Liver (tissue), 9 donors: ENCODE results near the gene MS4A7. TPM values are rescaled to one million over a fixed set of nuclear protein-coding genes. Genes with fewer than 3 reads are reported as not detected.

Experiments used
- DNase-seq: peaks from one replicate; pipeline ENCODE4 v3.0.0-alpha.2; 2017; ENCODE audit warnings: low spot score
- H3K27ac ChIP-seq, 2 donors: one replicate each; pipeline ENCODE4 v1.7.0; 2013; ENCODE audit warnings: inconsistent platforms in 2 of 2, low read length in 2 of 2, control low read depth in 1 of 2, low read depth in 1 of 2, mild to moderate bottlenecking in 1 of 2
- H3K27me3 ChIP-seq, 4 donors: one replicate each; pipeline versions ENCODE4 v1.6.1 to v1.7.0; 2013; ENCODE audit warnings: low read length in 3 of 4, inconsistent platforms in 1 of 4, mild to moderate bottlenecking in 1 of 4, moderate library complexity in 1 of 4; ENCODE audit not compliant: control insufficient read depth in 4 of 4, insufficient read depth in 4 of 4
- H3K36me3 ChIP-seq, 4 donors: one replicate each; pipeline versions ENCODE4 v1.6.1 to v1.7.0; 2013; ENCODE audit warnings: low read length in 3 of 4, mild to moderate bottlenecking in 3 of 4, low read depth in 1 of 4, moderate library complexity in 1 of 4; ENCODE audit not compliant: control insufficient read depth in 4 of 4, insufficient read depth in 3 of 4
- H3K4me1 ChIP-seq, 4 donors: one replicate each; pipeline versions ENCODE4 v1.6.1 to v1.7.0; 2013; ENCODE audit warnings: low read length in 3 of 4, mild to moderate bottlenecking in 3 of 4, moderate library complexity in 1 of 4; ENCODE audit not compliant: control insufficient read depth in 4 of 4, insufficient read depth in 4 of 4
- H3K4me3 ChIP-seq, 3 donors: one replicate each; pipeline versions ENCODE4 v1.6.1 to v1.7.0; 2013; ENCODE audit warnings: low read length in 3 of 3, control low read depth in 1 of 3, low read depth in 1 of 3, mild to moderate bottlenecking in 1 of 3
- H3K9ac ChIP-seq, 2 donors: one replicate each; pipeline ENCODE4 v1.7.0; 2013; ENCODE audit warnings: low read length in 2 of 2, mild to moderate bottlenecking in 2 of 2, moderate library complexity in 2 of 2, control low read depth in 1 of 2, low read depth in 1 of 2
- H3K9me3 ChIP-seq, 4 donors: one replicate each; pipeline versions ENCODE4 v1.6.1 to v1.7.0; 2013; ENCODE audit warnings: low read length in 3 of 4; ENCODE audit not compliant: control insufficient read depth in 4 of 4
- EGR1 ChIP-seq, 2 donors: IDR thresholded peaks; 2 replicates each; pipeline ENCODE4 v1.6.1; 2016 to 2018; ENCODE audit warnings: antibody characterized with exemption in 2 of 2, low read depth in 2 of 2
- FOXA1 ChIP-seq: IDR thresholded peaks from 2 replicates; pipeline ENCODE4 v1.6.1; 2016; ENCODE audit warnings: antibody characterized with exemption
- FOXA2 ChIP-seq: IDR thresholded peaks from 2 replicates; pipeline ENCODE4 v1.6.1; 2016; ENCODE audit warnings: antibody characterized with exemption
- GABPA ChIP-seq, 2 donors: IDR thresholded peaks in 1 of 2; conservative IDR thresholded peaks in 1 of 2; 2 replicates each; pipeline ENCODE4 v1.6.1; 2016; ENCODE audit warnings: antibody characterized with exemption in 2 of 2, mild to moderate bottlenecking in 1 of 2, moderate library complexity in 1 of 2
- HNF4A ChIP-seq, 2 donors: conservative IDR thresholded peaks; 2 replicates each; pipeline ENCODE4 v1.6.1; 2016; ENCODE audit warnings: antibody characterized with exemption in 2 of 2, mild to moderate bottlenecking in 2 of 2
- HNF4G ChIP-seq: IDR thresholded peaks from 2 replicates; pipeline ENCODE4 v1.6.1; 2016; ENCODE audit warnings: antibody characterized with exemption
- JUND ChIP-seq, 2 donors: IDR thresholded peaks; 2 replicates each; pipeline ENCODE4 v1.6.1; 2016; ENCODE audit warnings: antibody characterized with exemption in 2 of 2
- NR2F2 ChIP-seq: IDR thresholded peaks from 2 replicates; pipeline ENCODE4 v1.6.1; 2016; ENCODE audit warnings: antibody characterized with exemption
- RAD21 ChIP-seq, 2 donors: IDR thresholded peaks; 2 replicates each; pipeline ENCODE4 v1.6.1; 2016; ENCODE audit warnings: antibody characterized with exemption in 2 of 2, mild to moderate bottlenecking in 2 of 2
- RXRA ChIP-seq, 2 donors: IDR thresholded peaks; 2 replicates each; pipeline ENCODE4 v1.6.1; 2017 to 2018; ENCODE audit warnings: antibody characterized with exemption in 2 of 2, mild to moderate bottlenecking in 1 of 2
- SP1 ChIP-seq: IDR thresholded peaks from 2 replicates; pipeline ENCODE4 v1.6.1; 2018; ENCODE audit warnings: antibody characterized with exemption, mild to moderate bottlenecking
- TAF1 ChIP-seq: conservative IDR thresholded peaks from 2 replicates; pipeline ENCODE4 v1.6.1; 2016; ENCODE audit warnings: antibody characterized with exemption, mild to moderate bottlenecking
- YY1 ChIP-seq: IDR thresholded peaks from 2 replicates; pipeline ENCODE4 v1.6.1; 2016; ENCODE audit warnings: antibody characterized with exemption, mild to moderate bottlenecking
- whole genome bisulfite sequencing: extraction: QIAGEN DNeasy Blood & Tissue Kit; methylation state at CpG from one replicate; pipeline ENCODE4 v1.1.7; 2013; 5-methylcytosine and 5-hydroxymethylcytosine counted together
- polyA plus RNA-seq, 2 donors: library from polyadenylated mRNA; stranded (reverse) in 1 of 2; unstranded in 1 of 2; fragments of 200-250 nt in 1 of 2; fragments of >200 nt in 1 of 2; fragmentation: Nextera tagmentation in 1 of 2; extraction: Ambion mirVana in 1 of 2; gene quantifications; one replicate each; pipeline versions ENCODE4 v1.2.1 to v1.2.3, GENCODE V29; 2013 to 2015
- total RNA-seq, 2 donors: library from RNA; depleted of rRNA; stranded (reverse); fragments of >200 nt; gene quantifications; one replicate each; pipeline ENCODE4 v1.2.3, GENCODE V29; 2014
- TF ChIP-seq, protein P1 (sequence below): fragments of 150-350 bp; IDR thresholded peaks from 2 replicates; pipeline ENCODE4 v1.5.1; 2017; ENCODE audit warnings: improper control_type of control experiment, low read depth, low read length; ENCODE audit not compliant: missing input control
- TF ChIP-seq, protein P2 (sequence below): IDR thresholded peaks from 2 replicates; pipeline ENCODE4 v1.6.1; 2016; ENCODE audit warnings: antibody characterized with exemption
- TF ChIP-seq, protein P3 (sequence below): IDR thresholded peaks from 2 replicates; pipeline ENCODE4 v1.6.1; 2016; ENCODE audit warnings: antibody characterized with exemption
- TF ChIP-seq, protein P4 (sequence below): IDR thresholded peaks from 2 replicates; pipeline ENCODE4 v1.6.1; 2016; ENCODE audit warnings: antibody characterized with exemption, mild to moderate bottlenecking
- TF ChIP-seq, protein P5 (sequence below): IDR thresholded peaks from 2 replicates; pipeline ENCODE4 v1.6.1; 2016; ENCODE audit warnings: antibody characterized with exemption
- donor health status: healthy.
- donor health status: healthy.
- donor health status: healthy.
- donor health status: healthy.
- donor health status: healthy.

The MS4A7 gene
- total and polyA plus RNA-seq, 4 donors, result 16.3 to 50.0 (median 28.5) TPM

DNA sequence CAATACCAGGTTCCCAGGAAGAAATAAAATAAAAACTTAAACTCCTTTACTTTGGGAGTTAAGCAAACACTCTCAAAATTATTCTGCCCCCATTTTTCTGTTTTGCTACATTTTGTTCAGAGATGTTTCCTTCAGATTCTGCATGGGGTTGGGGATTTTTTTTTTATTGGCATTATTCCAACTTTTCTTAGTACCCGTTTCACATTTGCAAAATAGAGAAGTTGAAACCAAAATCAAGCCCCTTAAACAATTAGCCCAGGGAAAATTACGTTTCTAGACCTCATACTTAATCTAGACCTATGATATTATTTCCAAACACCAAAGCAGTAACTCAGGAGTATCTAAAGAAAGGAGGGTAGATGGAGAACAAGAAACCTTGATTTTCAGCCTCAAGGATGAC, 20.6 kb upstream of the MS4A7 start:
- Histone ChIP-seq H3K4me3 (no peak overlapping the region), H3K27me3 (no peaks in the 10 kb centered on the region), H3K9ac (no peak overlapping the region), H3K27ac (no peak overlapping the region), H3K36me3 (no peaks in the 10 kb centered on the region), H3K9me3 (peaks cover 5 to 13% (median 9%) of the 10 kb centered on the region in 4 donors), H3K4me1 (no peaks in the 10 kb centered on the region)
- no peak for DNase-seq
- no peak for TF ChIP-seq YY1
- TF ChIP-seq TAF1, result no peak
- TF ChIP-seq FOXA2, result no peak
- no peak for TF ChIP-seq RXRA (IDR thresholded peaks at IDR 0.05)
- TF ChIP-seq, protein P1, sequence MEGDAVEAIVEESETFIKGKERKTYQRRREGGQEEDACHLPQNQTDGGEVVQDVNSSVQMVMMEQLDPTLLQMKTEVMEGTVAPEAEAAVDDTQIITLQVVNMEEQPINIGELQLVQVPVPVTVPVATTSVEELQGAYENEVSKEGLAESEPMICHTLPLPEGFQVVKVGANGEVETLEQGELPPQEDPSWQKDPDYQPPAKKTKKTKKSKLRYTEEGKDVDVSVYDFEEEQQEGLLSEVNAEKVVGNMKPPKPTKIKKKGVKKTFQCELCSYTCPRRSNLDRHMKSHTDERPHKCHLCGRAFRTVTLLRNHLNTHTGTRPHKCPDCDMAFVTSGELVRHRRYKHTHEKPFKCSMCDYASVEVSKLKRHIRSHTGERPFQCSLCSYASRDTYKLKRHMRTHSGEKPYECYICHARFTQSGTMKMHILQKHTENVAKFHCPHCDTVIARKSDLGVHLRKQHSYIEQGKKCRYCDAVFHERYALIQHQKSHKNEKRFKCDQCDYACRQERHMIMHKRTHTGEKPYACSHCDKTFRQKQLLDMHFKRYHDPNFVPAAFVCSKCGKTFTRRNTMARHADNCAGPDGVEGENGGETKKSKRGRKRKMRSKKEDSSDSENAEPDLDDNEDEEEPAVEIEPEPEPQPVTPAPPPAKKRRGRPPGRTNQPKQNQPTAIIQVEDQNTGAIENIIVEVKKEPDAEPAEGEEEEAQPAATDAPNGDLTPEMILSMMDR, result no peak
- TF ChIP-seq FOXA1, result no peak
- TF ChIP-seq, protein P2, sequence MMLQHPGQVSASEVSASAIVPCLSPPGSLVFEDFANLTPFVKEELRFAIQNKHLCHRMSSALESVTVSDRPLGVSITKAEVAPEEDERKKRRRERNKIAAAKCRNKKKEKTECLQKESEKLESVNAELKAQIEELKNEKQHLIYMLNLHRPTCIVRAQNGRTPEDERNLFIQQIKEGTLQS, result no peak
- TF ChIP-seq GABPA (IDR thresholded peaks at IDR 0.05 in 1 of 2, conservative IDR thresholded peaks at IDR 0.05 in 1 of 2), result no peak
- TF ChIP-seq JUND (IDR thresholded peaks at IDR 0.05), result no peak
- TF ChIP-seq, protein P3, sequence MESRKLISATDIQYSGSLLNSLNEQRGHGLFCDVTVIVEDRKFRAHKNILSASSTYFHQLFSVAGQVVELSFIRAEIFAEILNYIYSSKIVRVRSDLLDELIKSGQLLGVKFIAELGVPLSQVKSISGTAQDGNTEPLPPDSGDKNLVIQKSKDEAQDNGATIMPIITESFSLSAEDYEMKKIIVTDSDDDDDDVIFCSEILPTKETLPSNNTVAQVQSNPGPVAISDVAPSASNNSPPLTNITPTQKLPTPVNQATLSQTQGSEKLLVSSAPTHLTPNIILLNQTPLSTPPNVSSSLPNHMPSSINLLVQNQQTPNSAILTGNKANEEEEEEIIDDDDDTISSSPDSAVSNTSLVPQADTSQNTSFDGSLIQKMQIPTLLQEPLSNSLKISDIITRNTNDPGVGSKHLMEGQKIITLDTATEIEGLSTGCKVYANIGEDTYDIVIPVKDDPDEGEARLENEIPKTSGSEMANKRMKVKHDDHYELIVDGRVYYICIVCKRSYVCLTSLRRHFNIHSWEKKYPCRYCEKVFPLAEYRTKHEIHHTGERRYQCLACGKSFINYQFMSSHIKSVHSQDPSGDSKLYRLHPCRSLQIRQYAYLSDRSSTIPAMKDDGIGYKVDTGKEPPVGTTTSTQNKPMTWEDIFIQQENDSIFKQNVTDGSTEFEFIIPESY, result no peak
- no peak for TF ChIP-seq RAD21 (IDR thresholded peaks at IDR 0.05)
- no peak for TF ChIP-seq NR2F2
- TF ChIP-seq EGR1 (IDR thresholded peaks at IDR 0.05; ENCODE audit: low read depth in 2 of 2), result no peak
- TF ChIP-seq, protein P4, sequence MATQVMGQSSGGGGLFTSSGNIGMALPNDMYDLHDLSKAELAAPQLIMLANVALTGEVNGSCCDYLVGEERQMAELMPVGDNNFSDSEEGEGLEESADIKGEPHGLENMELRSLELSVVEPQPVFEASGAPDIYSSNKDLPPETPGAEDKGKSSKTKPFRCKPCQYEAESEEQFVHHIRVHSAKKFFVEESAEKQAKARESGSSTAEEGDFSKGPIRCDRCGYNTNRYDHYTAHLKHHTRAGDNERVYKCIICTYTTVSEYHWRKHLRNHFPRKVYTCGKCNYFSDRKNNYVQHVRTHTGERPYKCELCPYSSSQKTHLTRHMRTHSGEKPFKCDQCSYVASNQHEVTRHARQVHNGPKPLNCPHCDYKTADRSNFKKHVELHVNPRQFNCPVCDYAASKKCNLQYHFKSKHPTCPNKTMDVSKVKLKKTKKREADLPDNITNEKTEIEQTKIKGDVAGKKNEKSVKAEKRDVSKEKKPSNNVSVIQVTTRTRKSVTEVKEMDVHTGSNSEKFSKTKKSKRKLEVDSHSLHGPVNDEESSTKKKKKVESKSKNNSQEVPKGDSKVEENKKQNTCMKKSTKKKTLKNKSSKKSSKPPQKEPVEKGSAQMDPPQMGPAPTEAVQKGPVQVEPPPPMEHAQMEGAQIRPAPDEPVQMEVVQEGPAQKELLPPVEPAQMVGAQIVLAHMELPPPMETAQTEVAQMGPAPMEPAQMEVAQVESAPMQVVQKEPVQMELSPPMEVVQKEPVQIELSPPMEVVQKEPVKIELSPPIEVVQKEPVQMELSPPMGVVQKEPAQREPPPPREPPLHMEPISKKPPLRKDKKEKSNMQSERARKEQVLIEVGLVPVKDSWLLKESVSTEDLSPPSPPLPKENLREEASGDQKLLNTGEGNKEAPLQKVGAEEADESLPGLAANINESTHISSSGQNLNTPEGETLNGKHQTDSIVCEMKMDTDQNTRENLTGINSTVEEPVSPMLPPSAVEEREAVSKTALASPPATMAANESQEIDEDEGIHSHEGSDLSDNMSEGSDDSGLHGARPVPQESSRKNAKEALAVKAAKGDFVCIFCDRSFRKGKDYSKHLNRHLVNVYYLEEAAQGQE, result no peak
- TF ChIP-seq, protein P5, sequence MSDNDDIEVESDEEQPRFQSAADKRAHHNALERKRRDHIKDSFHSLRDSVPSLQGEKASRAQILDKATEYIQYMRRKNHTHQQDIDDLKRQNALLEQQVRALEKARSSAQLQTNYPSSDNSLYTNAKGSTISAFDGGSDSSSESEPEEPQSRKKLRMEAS, result no peak
- no peak for TF ChIP-seq HNF4A (conservative IDR thresholded peaks at IDR 0.05)
- TF ChIP-seq HNF4G, result no peak
- TF ChIP-seq SP1, result no peak
- 31% methylated on average over 2 of the region's 2 CpGs for WGBS
